GM18520 (cell line): ENCODE measurements around the gene NUDT5.

Experiments
- ATAC-seq: cut with Tn5 transposase; IDR thresholded peaks from one replicate; pipeline ENCODE4 v1.9.1; 2021; ENCODE audit not compliant: unreplicated experiment

The NUDT5 gene

DNA sequence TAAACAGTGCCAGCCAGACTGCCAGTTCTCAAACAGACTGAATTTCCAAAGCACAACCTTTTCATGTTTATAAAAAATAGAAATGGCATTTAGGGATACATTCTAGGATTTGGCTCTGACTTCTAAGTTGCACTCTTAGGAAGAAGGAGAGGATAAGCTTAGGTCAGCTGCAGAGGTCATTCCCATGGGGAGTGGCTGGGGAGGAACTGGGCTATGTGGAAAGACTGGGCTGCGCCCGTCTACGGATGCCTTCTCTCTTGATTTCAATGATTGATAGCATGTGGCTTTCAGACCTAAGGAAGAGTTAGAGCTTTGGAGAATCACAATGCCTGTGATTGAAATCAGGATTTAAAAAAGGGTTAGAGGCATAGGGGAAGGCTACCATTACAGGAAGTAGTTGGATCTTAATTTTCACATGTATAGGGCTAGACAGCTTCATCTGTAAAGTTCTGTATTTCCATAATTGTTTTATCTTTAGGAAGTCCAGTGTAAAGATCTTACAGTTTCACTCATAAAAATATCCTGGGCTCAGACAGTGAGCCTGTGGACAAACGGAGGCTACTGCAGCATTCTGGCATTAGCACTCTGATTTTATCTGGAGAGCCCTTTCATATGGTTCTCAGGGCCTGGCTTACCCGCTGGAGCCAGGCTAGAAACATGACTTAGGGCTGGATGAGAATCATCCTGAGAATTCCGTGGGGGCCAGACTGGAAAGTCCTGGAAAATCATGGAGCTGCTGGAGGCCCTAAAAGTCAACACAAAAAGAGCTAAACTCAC is 29.5 kb downstream of the NUDT5 start:
- ATAC-seq = no peak

GRCh38 chr10:12165036-12165435 is 30.7 kb downstream of the NUDT5 start:
- no peak for ATAC-seq

DNA sequence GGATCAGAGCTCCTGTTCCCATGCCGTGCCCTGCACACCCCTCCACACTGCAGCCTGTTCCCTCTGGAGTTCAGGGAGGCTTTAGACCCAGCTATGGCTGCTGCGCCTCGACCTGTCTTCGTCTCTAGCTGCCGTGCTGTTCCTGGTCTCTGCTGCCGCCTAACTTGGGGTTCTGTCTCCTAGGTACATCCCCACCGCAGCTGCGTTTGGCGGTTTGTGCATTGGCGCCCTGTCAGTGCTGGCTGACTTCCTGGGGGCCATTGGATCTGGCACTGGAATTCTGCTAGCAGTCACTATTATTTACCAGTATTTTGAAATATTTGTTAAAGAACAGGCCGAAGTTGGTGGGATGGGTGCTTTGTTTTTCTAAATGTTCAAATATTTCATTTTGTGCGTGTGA is 31.6 kb downstream of the NUDT5 start:
- ATAC-seq = no peak

DNA sequence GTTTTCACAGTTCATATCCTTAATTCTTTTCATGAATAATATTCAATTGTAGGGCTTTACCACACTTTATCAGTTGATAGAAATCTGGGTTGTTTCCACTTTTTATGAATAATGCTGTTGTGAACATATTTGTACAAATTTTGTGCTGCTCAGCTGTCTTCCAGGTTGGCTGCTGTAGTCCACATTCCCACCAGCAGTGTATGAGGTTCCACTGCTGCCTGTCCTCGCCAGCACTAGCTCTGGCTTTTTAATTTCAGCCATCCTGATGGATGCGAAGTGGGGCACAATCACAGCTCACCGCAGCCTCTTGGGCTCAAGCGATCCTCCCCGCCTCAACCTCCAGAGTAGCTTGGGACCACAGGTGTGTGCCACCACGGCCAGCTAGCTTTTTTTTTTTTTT is 32.8 kb downstream of the NUDT5 start:
- no peak for ATAC-seq

- ATAC-seq = no peak
These were observed 35.0 kb downstream of the NUDT5 start for GRCh38 chr10:12160664-12161063.

DNA sequence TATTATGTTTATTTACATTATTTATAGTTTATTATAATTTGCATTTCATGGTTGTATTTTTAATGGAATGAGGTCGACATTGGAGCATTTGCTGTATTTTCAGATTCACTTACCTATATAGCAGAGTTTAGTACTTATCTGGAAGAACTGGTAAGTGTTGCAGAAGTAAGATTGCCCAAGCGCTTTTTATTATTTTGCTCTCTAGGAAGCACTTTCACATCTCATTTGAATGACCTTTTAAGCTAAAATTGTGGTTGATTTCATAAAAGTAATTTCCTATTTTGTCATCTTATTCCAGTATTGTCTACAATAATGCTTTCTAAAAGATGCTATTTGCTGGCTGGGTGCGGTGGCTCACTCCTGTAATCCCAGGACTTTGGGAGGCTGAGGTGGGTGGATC is 37.6 kb downstream of the NUDT5 start:
- no peak for ATAC-seq

- ATAC-seq = no peak
These were observed 39.1 kb downstream of the NUDT5 start for GRCh38 chr10:12156367-12157123.

DNA sequence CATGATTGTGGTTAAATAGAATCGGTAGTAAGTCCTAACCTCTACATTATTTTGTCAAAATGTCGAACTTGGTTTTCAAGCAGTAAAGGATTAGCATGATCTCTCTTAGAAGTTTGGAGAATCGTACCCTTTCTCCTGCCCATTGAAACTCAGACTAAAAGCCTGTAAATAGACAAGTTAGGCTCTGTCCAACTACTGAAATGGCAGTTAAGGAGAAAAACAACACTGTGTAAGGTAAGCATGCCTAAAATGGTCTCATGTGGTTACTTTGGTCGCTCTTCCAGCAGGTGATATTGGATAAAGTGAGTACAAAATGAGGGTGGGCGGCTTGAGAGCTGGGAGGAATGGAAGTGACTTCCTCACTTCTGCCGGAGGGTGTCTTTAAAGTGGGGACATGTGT is 41.2 kb downstream of the NUDT5 start:
- no peak for ATAC-seq

DNA sequence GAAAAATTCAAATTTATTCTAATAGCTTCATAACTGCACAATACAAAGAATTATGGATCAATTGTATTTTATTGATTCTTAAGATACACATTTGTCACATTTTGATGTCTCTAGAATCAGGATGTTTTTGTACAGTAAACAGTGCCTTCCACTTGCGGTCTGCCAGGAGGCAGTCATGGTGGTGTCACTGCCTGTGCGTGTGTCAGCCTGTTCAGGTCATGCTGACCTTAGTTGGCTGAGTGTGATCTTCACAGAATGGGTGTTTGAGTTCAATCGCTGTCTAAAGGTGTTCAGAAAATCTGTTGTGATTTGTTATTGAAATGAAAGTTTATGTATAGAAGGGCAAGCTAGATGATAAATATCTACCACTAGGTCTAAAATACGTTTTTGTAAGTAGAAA is 45.5 kb downstream of the NUDT5 start:
- no peak for ATAC-seq

- ATAC-seq = no peak
These were observed 51.2 kb downstream of the NUDT5 start for GRCh38 chr10:12144538-12144937.

- ATAC-seq = no peak
These were observed 55.7 kb downstream of the NUDT5 start for GRCh38 chr10:12140038-12140437.

DNA sequence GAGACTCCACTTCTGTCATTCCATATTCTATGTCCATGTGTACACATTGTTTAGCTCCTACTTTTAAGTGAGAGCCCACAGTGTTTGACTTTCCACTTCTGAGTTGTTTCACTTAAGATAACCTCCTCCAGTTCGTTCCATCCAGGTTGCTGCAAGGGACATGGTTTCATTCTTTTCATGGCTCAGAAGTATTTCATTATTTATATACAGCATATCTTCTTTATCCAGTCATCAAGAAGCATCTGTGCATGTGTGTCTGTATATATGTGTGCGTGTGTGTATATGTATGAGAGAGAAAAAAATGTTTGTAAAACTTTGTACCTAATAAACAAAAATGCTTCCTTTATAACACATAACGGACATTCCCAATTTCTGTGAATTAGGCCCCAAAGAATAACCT is 60.1 kb downstream of the NUDT5 start:
- ATAC-seq = no peak

GRCh38 chr10:12130237-12130872 is 65.3 kb downstream of the NUDT5 start:
- ATAC-seq = peak; percentile 21

DNA sequence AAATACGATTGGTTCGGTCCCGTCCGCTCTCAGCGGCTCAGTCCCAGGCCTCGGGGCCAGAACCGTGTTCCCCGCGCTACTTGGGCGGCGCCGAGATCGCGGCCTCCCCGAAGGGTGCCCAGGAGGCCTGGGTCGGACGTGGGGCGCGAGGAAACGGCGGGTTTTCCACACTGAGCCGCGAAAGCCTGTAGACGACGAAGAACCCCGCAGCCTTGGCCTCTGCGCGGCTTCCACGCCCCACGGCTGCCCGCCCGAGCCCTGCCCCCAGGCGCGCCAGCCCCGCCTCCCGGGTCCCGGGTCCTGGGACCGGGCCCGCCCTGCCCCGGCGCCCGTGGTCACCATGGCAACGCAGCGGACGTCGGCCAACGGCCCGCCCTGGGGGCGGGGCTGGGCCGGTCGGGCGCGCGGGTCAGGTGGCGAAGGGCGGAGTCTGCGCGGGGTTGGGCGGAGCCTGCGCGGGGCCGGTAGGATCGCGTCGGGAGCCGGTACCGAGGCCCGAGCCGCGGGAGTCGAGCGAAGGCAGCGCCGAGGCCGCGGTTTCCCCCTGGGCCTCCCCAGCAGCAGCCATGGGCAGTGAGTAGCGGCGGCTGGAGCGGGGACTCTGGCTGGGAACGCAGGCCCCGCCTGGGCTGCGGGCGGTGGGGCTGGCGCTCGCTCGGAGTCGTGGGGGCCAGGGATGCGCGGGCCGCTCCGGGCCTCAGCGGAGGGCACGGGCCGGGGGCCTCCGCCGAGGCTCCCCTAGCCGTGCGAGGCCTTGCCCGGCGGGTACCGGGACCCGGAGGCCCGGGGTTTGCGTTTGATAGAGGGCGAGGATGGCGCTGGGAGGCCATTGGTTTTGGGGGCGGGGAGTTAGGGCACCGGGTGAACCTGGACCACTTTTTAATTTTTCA is 66.2 kb downstream of the NUDT5 start, which contains the start of gene SEC61A2:
Gene SEC61A2, plus strand, starts transcription at position 456 of the 890 bp plus-strand sequence. Its CDS starts 111 bp downstream, at position 567.
- peak; percentile 85 for ATAC-seq

GRCh38 chr10:12121673-12122072 is 74.0 kb downstream of the NUDT5 start:
- no peak for ATAC-seq
